Measurements from ENCODE around the gene PHLDA3. TPM values are rescaled to one million over a fixed set of nuclear protein-coding genes. Genes with fewer than 3 reads are reported as not detected.
"Not testable (repeated sequence)": the region's sequence is repeated elsewhere in the genome, so short reads cannot be mapped to it uniquely, and the experiment has no call there.

Gene PHLDA3
- total RNA-seq, 1 experiment from 2014 or later, result not detected

DNA sequence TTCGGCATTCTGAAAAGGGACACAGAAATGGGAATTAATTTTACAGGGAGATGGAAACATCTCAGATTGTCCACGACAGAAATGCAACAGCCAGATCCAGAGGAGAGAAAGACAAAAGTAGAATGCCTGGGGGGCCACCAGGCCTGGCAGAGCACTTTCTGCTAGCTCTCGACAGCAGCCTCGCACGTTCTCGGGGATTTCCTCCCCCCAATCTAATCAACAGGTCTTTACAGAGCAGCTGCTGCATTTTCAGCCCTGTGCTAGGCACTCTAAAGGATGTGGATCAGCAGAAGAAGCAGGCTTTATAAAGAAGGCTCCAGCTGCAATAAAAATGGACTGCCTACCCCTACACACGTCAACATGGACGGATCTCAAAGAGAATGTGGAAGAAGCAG, 27.3 kb upstream of the PHLDA3 start:
- 0 out of 2 replicates have a peak, but pooled peaks cover 3% of the 10 kb centered on the region for H4K20me1 ChIP-seq (ENCODE audit: insufficient read depth, low read depth, low read length)
- no peaks in the 10 kb centered on the region for H3K4me1 ChIP-seq (ENCODE audit: low read length)
- no peak overlapping the region for H3K27ac ChIP-seq (ENCODE audit: low read length)
- peaks cover 8% of the 10 kb centered on the region; the same call in 1 of the 2 replicates for H3K36me3 ChIP-seq (ENCODE audit: insufficient read depth, low read length)
- peaks cover 31% of the 10 kb centered on the region for H3K79me2 ChIP-seq (ENCODE audit: low read length)
- no peak overlapping the region for H3K9ac ChIP-seq (ENCODE audit: low read length)
- no peak overlapping the region for H3K4me2 ChIP-seq (ENCODE audit: low read depth, low read length, poor library complexity, severe bottlenecking)
- no peaks in the 10 kb centered on the region for H3K9me2 ChIP-seq (replicated peaks; ENCODE audit: insufficient read depth, low read length)
- no peak overlapping the region for H3K4me3 ChIP-seq (ENCODE audit: low read length)
- no peaks in the 10 kb centered on the region for H3K27me3 ChIP-seq (ENCODE audit: low read length)
- no peaks in the 10 kb centered on the region for H3K9me3 ChIP-seq (ENCODE audit: low read length)
- H2AFZ ChIP-seq (ENCODE audit: low read length), result no peak overlapping the region
- no peak for DNase-seq

DNA sequence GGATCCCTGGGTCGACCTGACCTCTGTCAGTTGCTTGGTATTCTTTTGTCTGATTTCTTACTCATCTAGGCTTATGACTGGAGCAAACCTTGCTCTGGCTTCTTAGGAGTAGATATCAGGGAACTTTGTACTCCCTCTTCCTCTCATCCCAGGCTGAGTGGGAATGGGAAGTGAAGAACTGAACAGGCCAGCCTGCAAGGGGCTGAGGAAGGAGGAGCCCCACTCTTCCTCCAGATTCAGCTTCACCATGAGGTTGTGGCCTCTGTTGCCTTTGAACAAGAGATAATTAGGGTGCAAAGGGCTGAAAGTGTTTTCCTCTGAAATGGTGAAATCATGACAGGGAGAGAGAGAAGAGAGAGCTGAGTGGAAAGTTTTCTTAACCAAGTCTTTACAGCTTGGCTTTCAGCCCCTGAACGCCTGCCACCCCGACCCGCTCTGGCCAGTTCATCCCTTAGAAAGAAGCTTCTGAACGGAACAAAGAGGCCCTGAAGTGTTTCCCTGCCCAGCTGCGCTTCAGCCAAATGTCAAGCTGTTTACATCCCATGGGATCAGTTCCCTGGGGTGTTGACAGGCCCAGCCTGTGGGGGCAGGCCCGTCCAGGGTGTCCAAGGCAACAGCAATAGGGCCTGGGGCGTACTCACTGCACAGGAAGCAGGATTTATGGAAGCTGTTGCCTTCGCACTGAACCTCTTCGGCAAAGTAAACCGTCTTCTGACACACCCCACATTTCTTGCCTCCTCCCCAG, 26.7 kb upstream of the PHLDA3 start:
- H3K36me3 ChIP-seq (ENCODE audit: insufficient read depth, low read length), result peaks cover 8% of the 10 kb centered on the region; the same call in 1 of the 2 replicates
- H3K27ac ChIP-seq (ENCODE audit: low read length), result no peak overlapping the region
- no peak for DNase-seq
- H3K27me3 ChIP-seq (ENCODE audit: low read length), result no peaks in the 10 kb centered on the region
- no peaks in the 10 kb centered on the region for H3K9me3 ChIP-seq (ENCODE audit: low read length)
- no peak overlapping the region for H3K4me3 ChIP-seq (ENCODE audit: low read length)
- H2AFZ ChIP-seq (ENCODE audit: low read length), result no peak overlapping the region
- H4K20me1 ChIP-seq (ENCODE audit: insufficient read depth, low read depth, low read length), result 0 out of 2 replicates have a peak, but pooled peaks cover 3% of the 10 kb centered on the region
- no peaks in the 10 kb centered on the region for H3K9me2 ChIP-seq (replicated peaks; ENCODE audit: insufficient read depth, low read length)
- peaks cover 25% of the 10 kb centered on the region for H3K79me2 ChIP-seq (ENCODE audit: low read length)
- H3K4me1 ChIP-seq (ENCODE audit: low read length), result peaks cover under 1% of the 10 kb centered on the region; the same call in 1 of the 2 replicates
- no peak overlapping the region for H3K4me2 ChIP-seq (ENCODE audit: low read depth, low read length, poor library complexity, severe bottlenecking)
- no peak overlapping the region for H3K9ac ChIP-seq (ENCODE audit: low read length)

DNA sequence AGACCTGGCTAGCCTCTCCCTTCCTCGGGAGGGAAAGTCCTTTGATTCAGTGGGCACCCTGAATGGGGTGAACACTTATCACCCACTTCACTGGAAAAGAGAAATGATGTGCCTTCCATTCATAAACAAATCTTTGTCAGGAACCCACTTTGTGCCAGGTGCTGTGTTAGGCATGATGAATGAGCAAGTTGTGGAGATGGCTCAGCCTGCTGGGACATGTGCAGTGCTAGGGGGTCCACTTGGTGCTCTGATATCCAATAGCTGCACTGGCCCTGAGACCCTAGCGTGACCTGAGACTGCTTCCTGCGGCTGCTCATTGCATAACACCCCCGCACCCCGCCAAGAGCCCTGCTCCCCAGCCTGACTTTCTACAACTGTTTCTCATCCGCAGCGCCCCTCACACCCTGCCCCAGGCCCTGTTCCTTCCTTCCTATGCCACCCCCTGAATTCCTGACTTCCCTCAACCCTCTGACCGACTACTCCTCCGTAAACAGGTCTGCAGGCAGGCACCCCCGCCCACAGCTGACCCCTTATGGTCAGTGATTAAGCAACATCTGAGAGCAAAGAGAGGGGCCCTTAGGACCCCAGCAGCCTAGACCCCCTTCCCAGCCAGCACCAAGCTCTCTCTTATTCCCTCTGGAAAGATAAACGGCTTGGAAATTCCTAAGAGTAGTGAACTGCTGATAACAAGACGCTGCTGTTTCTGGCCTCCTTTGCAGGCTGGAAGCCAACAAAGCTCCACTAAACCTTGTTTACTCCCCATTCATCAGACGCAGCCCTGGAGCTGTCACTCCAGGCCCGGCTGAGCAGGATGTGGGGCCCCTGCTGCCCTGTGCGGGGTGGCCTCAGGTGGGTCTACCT, 25.0 kb upstream of the PHLDA3 start:
- no peak overlapping the region for H2AFZ ChIP-seq (ENCODE audit: low read length)
- no peak overlapping the region for H3K4me3 ChIP-seq (ENCODE audit: low read length)
- H3K79me2 ChIP-seq (ENCODE audit: low read length), result peaks cover 13% of the 10 kb centered on the region
- H3K4me2 ChIP-seq (ENCODE audit: low read depth, low read length, poor library complexity, severe bottlenecking), result no peak overlapping the region
- H3K9ac ChIP-seq (ENCODE audit: low read length), result no peak overlapping the region
- no peaks in the 10 kb centered on the region for H3K27me3 ChIP-seq (ENCODE audit: low read length)
- peaks cover 14% of the 10 kb centered on the region for H3K4me1 ChIP-seq (ENCODE audit: low read length)
- no peaks in the 10 kb centered on the region for H4K20me1 ChIP-seq (ENCODE audit: insufficient read depth, low read depth, low read length)
- H3K9me3 ChIP-seq (ENCODE audit: low read length), result no peaks in the 10 kb centered on the region
- DNase-seq, result no peak
- no peak overlapping the region for H3K27ac ChIP-seq (ENCODE audit: low read length)
- H3K36me3 ChIP-seq (ENCODE audit: insufficient read depth, low read length), result peaks cover 12% of the 10 kb centered on the region; the same call in 1 of the 2 replicates
- no peaks in the 10 kb centered on the region for H3K9me2 ChIP-seq (replicated peaks; ENCODE audit: insufficient read depth, low read length)

DNA sequence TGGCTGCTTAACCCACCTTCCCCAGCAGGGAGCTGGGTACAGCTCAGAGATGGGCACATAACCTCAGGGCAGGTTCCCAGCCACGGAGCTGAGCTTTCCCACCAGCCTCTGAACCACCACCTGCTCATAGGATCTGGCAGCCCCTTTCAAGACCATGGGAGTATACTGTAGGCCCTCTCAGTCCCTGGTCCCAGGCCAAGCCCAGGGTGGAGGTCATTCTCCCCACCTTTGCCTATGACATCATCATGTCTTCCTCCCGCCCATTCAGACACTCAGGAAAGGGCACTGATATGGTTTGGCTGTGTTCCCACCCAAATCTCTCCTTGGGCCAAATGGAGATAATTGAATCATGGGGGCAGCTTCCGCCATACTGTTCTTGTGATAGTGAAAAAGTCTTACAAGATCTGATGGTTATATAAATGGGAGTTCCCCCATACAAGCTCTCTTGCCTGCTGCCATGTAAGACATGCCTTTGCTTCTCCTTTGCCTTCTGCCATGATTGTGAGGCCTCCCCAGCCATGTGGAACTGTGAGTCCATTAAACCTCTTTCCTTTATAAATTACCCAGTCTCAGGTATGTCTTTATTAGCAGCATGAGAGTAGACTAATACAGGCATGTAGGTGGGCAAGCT, 24.2 kb upstream of the PHLDA3 start:
- H4K20me1 ChIP-seq (ENCODE audit: insufficient read depth, low read depth, low read length); H3K27ac ChIP-seq (ENCODE audit: low read length); H3K27me3 ChIP-seq (ENCODE audit: low read length); H3K9me2 ChIP-seq (replicated peaks; ENCODE audit: insufficient read depth, low read length); DNase-seq; H3K79me2 ChIP-seq (ENCODE audit: low read length); H2AFZ ChIP-seq (ENCODE audit: low read length); H3K4me2 ChIP-seq (ENCODE audit: low read depth, low read length, poor library complexity, severe bottlenecking); H3K9me3 ChIP-seq (ENCODE audit: low read length); H3K4me3 ChIP-seq (ENCODE audit: low read length); H3K9ac ChIP-seq (ENCODE audit: low read length): not testable (repeated sequence)
- Histone ChIP-seq H3K4me1 (ENCODE audit: low read length) (peaks cover 14% of the 10 kb centered on the region), H3K36me3 (ENCODE audit: insufficient read depth, low read length) (peaks cover 12% of the 10 kb centered on the region; the same call in 1 of the 2 replicates)

DNA sequence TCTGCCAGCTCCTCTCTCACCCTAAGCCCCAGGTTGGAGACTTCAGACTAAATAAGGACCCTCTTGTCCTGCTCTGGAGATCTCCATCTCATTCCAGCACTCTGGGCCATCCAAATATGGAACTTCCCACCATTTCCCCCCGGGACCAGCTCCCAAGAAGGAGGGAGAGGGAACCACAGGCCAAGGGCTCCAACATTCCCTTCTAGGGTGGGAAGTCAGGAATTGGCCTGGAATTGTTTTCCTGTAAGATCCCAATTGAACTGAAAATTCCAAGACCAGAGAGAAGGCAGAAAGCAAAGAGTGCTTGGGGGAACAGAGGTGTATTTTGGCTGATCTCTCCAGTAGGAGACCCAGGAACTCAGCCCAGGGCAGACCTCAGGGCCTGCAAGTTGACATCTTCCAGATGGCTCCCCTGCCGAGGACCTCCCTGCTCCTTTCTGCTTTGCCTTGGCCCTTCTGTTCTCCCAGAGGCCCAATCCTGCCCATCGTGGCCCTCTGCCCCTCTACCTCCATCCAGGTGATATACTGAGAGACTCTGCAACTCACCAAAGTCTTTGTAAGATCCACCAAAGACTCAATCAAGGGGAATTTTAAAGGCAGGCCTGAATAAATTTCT, 23.0 kb upstream of the PHLDA3 start:
- H4K20me1 ChIP-seq (ENCODE audit: insufficient read depth, low read depth, low read length), result no peaks in the 10 kb centered on the region

DNA sequence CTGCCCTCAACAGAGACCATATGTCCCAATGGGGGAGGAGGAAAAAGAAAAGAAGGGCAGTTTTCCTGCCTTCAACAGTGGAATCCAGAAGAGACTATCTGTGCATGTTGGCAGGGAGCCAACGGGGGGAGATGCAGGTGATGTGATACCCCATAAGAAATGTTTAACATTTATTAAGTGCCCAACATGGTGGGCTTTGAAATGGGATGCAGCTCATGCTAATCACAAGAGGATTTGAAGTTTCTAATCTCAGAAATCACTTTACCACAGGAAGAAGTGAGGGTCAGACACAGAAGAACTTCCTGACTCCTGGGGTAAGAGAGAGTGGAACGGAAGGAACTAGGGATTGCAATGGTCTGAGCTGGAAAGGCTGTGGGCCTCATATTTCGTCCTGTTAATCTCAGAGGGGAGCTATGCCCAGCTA, 21.7 kb upstream of the PHLDA3 start:
- H3K27ac ChIP-seq (ENCODE audit: low read length), result no peak overlapping the region
- no peak overlapping the region for H3K4me2 ChIP-seq (ENCODE audit: low read depth, low read length, poor library complexity, severe bottlenecking)
- H3K9me3 ChIP-seq (ENCODE audit: low read length), result no peaks in the 10 kb centered on the region
- H3K36me3 ChIP-seq (ENCODE audit: insufficient read depth, low read length), result peaks cover 12% of the 10 kb centered on the region; the same call in 1 of the 2 replicates
- H2AFZ ChIP-seq (ENCODE audit: low read length), result no peak overlapping the region
- no peaks in the 10 kb centered on the region for H4K20me1 ChIP-seq (ENCODE audit: insufficient read depth, low read depth, low read length)
- no peaks in the 10 kb centered on the region for H3K9me2 ChIP-seq (replicated peaks; ENCODE audit: insufficient read depth, low read length)
- peaks cover 14% of the 10 kb centered on the region for H3K4me1 ChIP-seq (ENCODE audit: low read length)
- no peak overlapping the region for H3K4me3 ChIP-seq (ENCODE audit: low read length)
- no peak overlapping the region for H3K9ac ChIP-seq (ENCODE audit: low read length)
- H3K79me2 ChIP-seq (ENCODE audit: low read length), result no peaks in the 10 kb centered on the region
- no peak for DNase-seq
- no peaks in the 10 kb centered on the region for H3K27me3 ChIP-seq (ENCODE audit: low read length)

More for the DNA sequence above, 23.0 kb upstream of the PHLDA3 start:
- Histone ChIP-seq H3K4me1 (ENCODE audit: low read length) (peaks cover 14% of the 10 kb centered on the region), H2AFZ (ENCODE audit: low read length) (no peak overlapping the region), H3K9me2 (replicated peaks; ENCODE audit: insufficient read depth, low read length) (no peaks in the 10 kb centered on the region), H3K9me3 (ENCODE audit: low read length) (no peaks in the 10 kb centered on the region), H3K4me3 (ENCODE audit: low read length) (no peak overlapping the region), H3K4me2 (ENCODE audit: low read depth, low read length, poor library complexity, severe bottlenecking) (no peak overlapping the region), H3K79me2 (ENCODE audit: low read length) (peaks cover 3% of the 10 kb centered on the region; the same call in 1 of the 2 replicates), H3K27ac (ENCODE audit: low read length) (no peak overlapping the region), H3K9ac (ENCODE audit: low read length) (no peak overlapping the region), H3K27me3 (ENCODE audit: low read length) (no peaks in the 10 kb centered on the region), H3K36me3 (ENCODE audit: insufficient read depth, low read length) (peaks cover 12% of the 10 kb centered on the region; the same call in 1 of the 2 replicates)
- no peak for DNase-seq

DNA sequence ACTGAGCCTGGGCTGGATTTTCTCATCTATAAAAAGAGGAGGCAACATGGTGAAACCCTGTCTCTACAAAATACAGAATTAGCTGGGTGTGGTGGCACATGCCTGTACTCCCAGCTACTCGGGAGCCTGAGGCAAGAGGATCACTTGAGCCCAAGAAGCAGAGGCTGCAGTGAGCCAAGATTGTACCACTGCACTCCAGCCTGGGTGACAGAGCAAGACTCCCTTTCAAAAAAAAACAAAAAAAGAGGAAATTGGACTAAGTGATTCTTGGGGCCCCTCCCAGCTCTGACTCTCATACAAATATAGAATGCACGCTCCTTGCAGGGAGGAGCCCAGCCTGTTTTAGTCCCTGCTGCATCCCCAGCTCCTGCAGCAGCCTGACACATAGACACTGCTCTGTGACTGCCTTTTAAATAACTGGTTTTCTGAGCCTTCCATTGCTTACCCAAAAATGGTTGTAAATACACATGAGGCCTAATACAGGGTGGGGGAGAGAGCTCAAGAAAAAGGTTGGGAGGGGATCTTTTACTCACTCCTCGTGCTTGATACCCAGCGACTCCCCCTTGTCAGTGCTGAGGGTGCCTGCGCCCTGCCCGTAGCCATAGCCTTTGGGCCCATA, 20.8 kb upstream of the PHLDA3 start:
- peak; percentile 51 for DNase-seq
- no peaks in the 10 kb centered on the region for H3K9me2 ChIP-seq (replicated peaks; ENCODE audit: insufficient read depth, low read length)
- no peaks in the 10 kb centered on the region for H3K9me3 ChIP-seq (ENCODE audit: low read length)
- H3K4me2 ChIP-seq (ENCODE audit: low read depth, low read length, poor library complexity, severe bottlenecking), result no peak overlapping the region
- H3K27me3 ChIP-seq (ENCODE audit: low read length), result no peaks in the 10 kb centered on the region
- H3K36me3 ChIP-seq (ENCODE audit: insufficient read depth, low read length), result peaks cover 10% of the 10 kb centered on the region; the same call in 1 of the 2 replicates
- H4K20me1 ChIP-seq (ENCODE audit: insufficient read depth, low read depth, low read length), result no peaks in the 10 kb centered on the region
- no peaks in the 10 kb centered on the region for H3K79me2 ChIP-seq (ENCODE audit: low read length)
- H3K4me1 ChIP-seq (ENCODE audit: low read length), result peaks cover 14% of the 10 kb centered on the region
- H3K9ac ChIP-seq (ENCODE audit: low read length), result no peak overlapping the region
- no peak overlapping the region for H3K4me3 ChIP-seq (ENCODE audit: low read length)
- H2AFZ ChIP-seq (ENCODE audit: low read length), result no peak overlapping the region
- no peak overlapping the region for H3K27ac ChIP-seq (ENCODE audit: low read length)
